HUES6 (cell line): Measurements from ENCODE around the gene NELFB.

Source experiments
- H3K27ac ChIP-seq: 2 replicates; pipeline ENCODE4 v1.7.0; 2013; ENCODE audit warnings: low read depth, mild to moderate bottlenecking, low read length, inconsistent platforms
- H3K27me3 ChIP-seq: 2 replicates; pipeline ENCODE4 v1.6.1; 2013; ENCODE audit warnings: low read length; ENCODE audit not compliant: control insufficient read depth, insufficient read depth
- H3K36me3 ChIP-seq: 2 replicates; pipeline ENCODE4 v1.6.1; 2013; ENCODE audit warnings: low read length; ENCODE audit not compliant: control insufficient read depth, insufficient read depth
- H3K4me1 ChIP-seq: 2 replicates; pipeline ENCODE4 v1.6.1; 2013; ENCODE audit warnings: low read length; ENCODE audit not compliant: control insufficient read depth, insufficient read depth
- H3K4me3 ChIP-seq: 2 replicates; pipeline ENCODE4 v1.5.1; 2013; ENCODE audit warnings: low read depth, low read length
- H3K9ac ChIP-seq: one replicate; pipeline ENCODE4 v1.6.1; 2013; ENCODE audit warnings: mild to moderate bottlenecking, low read length
- H3K9me3 ChIP-seq: 2 replicates; pipeline ENCODE4 v1.6.1; 2013; ENCODE audit warnings: low read depth, low read length; ENCODE audit not compliant: control insufficient read depth, insufficient read depth

The NELFB gene

DNA sequence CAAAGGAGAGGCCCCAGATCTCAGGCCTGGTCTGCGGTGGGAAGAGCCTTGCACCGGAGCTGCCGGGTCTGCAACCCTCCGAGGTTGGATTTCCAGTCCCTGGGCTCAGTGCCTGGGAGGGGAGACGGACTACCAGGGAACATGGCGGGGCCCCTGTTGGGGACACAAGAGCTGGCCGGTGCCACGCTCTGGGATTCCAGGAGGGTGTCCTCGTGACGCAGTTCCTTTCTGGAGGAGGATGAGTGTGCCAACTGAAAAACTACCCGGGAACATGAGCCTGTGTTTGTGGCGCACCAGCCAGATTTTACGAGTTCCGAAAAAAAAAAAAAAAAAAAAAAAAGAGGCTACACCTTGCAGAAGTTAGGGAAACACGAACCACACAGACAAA, 38.0 kb downstream of the NELFB start:
- Histone ChIP-seq H3K9me3 (no peaks in the 10 kb centered on the region), H3K27ac (no peak overlapping the region), H3K27me3 (peaks cover 30% of the 10 kb centered on the region), H3K36me3 (no peaks in the 10 kb centered on the region), H3K9ac (no peak overlapping the region), H3K4me1 (peaks cover 23% of the 10 kb centered on the region), H3K4me3 (no peak overlapping the region)

DNA sequence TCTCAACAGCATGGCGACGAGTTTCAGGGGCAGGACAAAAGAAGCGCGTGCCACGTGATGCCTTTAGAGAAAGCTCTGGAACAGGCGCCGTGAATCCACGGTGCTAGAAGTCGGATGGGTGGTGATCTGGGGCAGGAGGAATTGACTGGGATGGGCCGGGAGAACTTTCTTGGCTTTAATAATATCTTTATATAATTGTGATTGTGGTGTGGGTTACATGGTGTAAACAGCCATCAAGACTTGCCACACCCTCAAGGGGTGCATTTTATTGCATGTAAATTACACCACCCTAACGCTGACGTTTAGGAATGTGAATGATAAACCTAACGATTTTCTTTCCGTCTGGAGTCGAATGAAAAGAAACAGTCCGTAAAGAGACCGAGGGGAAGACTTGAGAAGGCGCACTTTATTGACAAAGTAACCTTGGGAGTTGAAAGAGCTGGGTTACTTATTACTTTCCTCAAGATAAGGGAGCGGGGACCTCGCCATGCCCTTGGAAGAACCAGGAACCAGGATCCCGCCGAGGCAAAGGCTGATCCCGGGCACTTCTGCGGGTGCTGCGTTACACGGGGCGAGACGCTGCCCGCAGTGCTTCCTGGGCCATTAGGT, 38.5 kb downstream of the NELFB start:
- Histone ChIP-seq H3K9me3 (no peaks in the 10 kb centered on the region), H3K36me3 (no peaks in the 10 kb centered on the region), H3K4me1 (peaks cover 28% of the 10 kb centered on the region), H3K27me3 (peaks cover 35% of the 10 kb centered on the region), H3K9ac (no peak overlapping the region), H3K27ac (no peak overlapping the region), H3K4me3 (no peak overlapping the region)

DNA sequence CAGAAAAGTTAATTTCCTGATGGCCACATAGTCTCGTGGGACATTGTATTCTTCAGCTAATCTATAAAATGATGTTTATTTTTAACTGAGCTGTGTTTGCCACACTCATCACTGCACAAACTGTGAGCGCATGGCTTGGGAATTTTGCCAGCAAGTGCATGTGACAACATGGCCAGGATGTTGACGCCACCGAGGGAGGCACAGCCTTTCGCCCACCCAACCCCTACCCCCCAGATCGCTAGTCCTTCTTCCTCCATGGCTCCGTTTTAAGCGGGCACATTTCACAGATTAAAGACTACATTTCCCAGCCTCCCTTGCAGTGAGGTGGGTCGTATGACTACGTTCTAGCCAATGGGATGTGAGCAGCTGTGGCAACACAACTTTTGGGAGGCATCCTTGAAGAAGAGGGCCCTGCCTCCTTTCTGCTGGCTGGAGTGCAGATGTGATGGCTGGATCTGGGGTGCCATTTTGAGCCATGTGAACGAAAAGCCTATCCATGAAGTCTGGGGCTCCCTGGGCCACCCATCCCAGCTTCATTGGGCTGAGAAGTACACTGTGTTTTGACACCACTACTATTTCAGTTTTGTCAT, 39.1 kb downstream of the NELFB start:
- no peaks in the 10 kb centered on the region for H3K36me3 ChIP-seq
- no peak overlapping the region for H3K9ac ChIP-seq
- H3K4me3 ChIP-seq, result no peak overlapping the region
- no peaks in the 10 kb centered on the region for H3K9me3 ChIP-seq
- no peak overlapping the region for H3K27ac ChIP-seq
- H3K27me3 ChIP-seq, result peaks cover 41% of the 10 kb centered on the region
- peaks cover 34% of the 10 kb centered on the region for H3K4me1 ChIP-seq

DNA sequence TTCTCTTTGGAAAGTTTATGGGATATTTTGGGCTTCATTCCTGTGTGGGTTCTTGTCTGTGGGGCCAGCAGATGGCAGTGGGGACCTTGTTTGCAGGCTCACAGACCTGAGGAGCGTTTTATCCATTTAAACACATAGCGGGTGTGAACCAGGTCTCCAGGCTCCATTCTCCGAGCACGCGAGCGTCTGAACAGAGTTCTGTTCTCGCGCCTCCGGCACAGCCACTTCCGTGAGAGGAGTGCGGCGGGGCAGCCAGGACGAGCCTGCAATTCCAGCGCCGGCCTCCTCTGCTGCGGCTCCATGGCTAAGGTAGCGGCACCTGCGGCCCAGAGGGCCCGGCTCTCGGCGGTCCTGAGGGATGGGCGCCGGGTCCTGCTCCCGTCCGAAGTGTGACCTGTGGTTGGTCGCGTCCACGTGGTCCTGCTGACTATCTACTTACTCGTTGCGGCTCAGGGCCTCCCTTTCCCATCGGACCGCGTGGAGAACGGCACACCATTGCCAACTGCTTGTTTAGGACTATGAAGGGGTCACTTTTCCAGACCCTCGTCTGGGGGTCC, 39.6 kb downstream of the NELFB start:
- Histone ChIP-seq H3K4me1 (peaks cover 36% of the 10 kb centered on the region), H3K9ac (no peak overlapping the region), H3K27ac (no peak overlapping the region), H3K9me3 (no peaks in the 10 kb centered on the region), H3K4me3 (peak overlapping the region; percentile 32), H3K36me3 (no peaks in the 10 kb centered on the region), H3K27me3 (peaks cover 46% of the 10 kb centered on the region)

DNA sequence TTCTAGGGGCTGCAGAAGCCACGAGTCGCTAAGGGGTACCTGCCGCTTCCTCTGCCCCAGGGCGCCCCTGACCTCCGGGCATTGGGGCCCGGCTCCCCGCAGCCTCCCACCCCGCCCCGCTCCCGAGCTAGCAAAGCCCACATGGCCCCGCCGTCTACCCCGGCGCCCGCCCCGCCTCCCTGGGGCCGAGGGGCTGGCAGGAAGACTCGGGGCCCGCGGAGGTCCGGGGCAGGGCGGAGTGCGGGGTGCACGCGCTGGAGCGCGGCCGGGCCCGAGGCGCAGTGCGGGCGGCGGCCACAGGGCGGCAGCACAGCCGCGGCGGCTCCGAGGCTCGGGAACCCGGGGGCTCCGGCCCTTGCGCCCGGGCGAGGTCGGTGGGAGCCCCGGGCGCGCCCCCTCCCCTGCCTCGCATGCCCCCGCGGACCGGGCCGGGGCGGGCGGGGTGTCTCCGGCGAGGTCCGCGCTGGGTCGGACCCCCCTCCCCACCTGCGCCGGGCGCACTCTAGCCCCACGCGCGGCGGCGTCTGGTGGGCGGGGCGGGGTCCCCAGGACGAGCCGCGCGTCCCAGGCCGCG, 40.2 kb downstream of the NELFB start:
- Histone ChIP-seq H3K9me3 (no peaks in the 10 kb centered on the region), H3K4me3 (peak overlapping the region; percentile 32), H3K4me1 (peaks cover 36% of the 10 kb centered on the region), H3K27ac (no peak overlapping the region), H3K9ac (no peak overlapping the region), H3K27me3 (peaks cover 51% of the 10 kb centered on the region), H3K36me3 (no peaks in the 10 kb centered on the region)

DNA sequence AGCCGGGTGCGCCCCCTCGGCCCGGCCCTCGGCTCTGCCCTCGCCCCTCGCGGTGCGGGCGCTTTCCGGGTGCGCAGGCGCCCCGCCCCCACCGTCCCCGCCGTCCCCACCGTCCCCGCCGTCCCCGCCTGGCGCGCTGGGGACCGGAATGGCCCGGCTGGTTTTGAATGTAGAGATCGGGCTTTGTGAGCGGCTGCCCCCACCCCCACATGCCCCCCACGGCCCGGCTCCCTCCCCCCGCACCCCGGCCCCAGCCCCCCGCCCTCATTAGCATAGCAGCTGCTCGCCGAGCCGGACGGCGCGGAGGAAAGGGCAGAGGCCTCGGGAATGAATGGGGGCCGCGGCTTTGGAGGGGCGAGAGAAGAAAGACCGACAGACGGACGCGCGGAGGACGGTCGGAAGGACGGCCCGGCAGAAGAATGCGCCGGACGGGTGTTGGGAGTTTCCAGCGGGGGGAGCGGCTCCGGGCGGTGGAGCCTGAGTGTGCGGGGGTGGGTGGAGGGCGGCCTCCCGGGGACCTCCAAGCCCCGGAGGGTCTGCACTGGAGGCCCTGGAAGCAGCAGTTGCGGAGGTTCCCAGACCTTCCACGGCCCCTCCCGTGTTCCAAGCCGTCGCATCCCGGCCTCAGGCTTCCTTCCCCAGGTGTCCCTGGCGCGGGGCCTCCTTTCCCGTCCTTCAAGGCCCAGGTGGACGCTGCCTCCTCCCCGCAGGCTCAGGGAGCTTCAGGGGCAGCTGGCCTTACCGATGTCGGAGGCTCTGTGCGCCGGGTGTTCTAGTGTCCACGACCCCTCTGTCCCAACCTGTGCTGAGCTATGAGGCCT, 40.9 kb downstream of the NELFB start:
- no peaks in the 10 kb centered on the region for H3K9me3 ChIP-seq
- H3K9ac ChIP-seq, result no peak overlapping the region
- no peak overlapping the region for H3K27ac ChIP-seq
- peaks cover 36% of the 10 kb centered on the region for H3K4me1 ChIP-seq
- H3K4me3 ChIP-seq, result peak overlapping the region; percentile 52
- peaks cover 51% of the 10 kb centered on the region for H3K27me3 ChIP-seq
- no peaks in the 10 kb centered on the region for H3K36me3 ChIP-seq

DNA sequence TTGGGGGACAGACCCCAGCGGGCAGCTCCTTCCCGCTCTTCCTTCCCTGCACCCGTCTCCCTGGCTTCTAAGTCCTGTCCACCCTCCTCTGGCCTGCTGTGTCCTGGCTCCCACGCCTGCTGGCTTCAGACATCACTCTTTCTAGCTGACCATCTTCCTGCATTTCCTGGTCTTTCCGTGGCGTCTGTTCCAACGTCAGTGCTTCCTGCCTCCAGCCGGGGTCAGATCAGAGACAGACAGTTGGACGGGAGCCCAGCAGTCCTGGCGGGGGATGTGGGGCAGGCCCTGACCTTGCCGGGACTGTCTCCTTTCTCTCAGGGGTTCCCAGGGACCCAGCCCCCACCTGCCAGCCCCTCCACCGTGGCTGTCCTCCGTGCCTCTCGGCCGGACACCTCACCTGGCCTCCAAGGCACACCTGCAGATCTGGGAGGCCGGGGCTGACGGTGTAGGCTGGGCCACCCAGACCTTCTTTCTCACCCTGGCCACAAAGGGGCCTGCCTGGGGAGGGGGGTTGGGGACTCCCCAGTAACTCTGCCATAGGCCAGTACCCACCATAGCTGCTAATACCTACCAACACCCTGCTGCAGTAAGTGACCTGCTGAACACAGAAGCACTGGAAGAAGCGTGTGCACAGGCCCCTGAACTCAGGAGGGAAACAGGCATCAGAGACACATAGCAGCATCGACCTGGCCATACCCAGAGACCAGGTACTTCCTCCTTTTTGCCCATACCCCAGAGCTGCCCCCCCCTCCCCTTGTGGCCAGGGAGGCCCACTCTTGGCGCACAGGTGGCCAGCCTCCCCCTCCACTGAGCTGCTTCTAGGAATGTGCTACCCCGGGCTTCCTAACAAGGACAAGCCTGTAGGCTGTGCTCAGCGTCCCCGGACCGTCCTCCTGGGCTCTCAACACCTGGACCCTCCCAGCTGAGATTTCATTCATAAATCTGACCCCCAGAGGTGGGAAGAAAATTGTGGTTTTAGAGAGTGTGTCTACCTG, 41.8 kb downstream of the NELFB start:
- Histone ChIP-seq H3K36me3 (no peaks in the 10 kb centered on the region), H3K4me3 (peak overlapping the region; percentile 52), H3K4me1 (peaks cover 39% of the 10 kb centered on the region), H3K9ac (no peak overlapping the region), H3K9me3 (no peaks in the 10 kb centered on the region), H3K27me3 (peaks cover 55% of the 10 kb centered on the region), H3K27ac (no peak overlapping the region)

DNA sequence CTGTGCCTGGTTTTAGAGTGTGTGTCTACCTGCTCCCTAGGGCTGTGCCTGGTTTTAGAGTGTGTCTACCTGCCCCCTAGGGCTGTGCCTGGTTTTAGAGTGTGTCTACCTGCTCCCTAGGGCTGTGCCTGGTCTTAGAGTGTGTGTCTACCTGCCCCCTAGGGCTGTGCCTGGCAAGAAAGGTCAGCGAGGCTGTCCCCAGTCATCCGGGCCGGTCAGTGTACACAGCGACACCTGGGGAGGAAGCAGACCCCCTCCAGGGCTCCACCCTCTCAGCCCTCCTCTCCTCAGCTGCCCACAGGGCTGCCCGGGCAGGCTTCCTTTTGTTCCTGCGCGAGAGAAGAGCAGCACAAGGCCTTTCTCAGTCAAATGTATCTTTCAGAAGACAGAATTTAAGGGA, 42.8 kb downstream of the NELFB start:
- no peaks in the 10 kb centered on the region for H3K9me3 ChIP-seq
- no peak overlapping the region for H3K9ac ChIP-seq
- peaks cover 55% of the 10 kb centered on the region for H3K27me3 ChIP-seq
- no peak overlapping the region for H3K27ac ChIP-seq
- H3K4me1 ChIP-seq, result peaks cover 40% of the 10 kb centered on the region
- peak overlapping the region; percentile 23 for H3K4me3 ChIP-seq
- no peaks in the 10 kb centered on the region for H3K36me3 ChIP-seq

DNA sequence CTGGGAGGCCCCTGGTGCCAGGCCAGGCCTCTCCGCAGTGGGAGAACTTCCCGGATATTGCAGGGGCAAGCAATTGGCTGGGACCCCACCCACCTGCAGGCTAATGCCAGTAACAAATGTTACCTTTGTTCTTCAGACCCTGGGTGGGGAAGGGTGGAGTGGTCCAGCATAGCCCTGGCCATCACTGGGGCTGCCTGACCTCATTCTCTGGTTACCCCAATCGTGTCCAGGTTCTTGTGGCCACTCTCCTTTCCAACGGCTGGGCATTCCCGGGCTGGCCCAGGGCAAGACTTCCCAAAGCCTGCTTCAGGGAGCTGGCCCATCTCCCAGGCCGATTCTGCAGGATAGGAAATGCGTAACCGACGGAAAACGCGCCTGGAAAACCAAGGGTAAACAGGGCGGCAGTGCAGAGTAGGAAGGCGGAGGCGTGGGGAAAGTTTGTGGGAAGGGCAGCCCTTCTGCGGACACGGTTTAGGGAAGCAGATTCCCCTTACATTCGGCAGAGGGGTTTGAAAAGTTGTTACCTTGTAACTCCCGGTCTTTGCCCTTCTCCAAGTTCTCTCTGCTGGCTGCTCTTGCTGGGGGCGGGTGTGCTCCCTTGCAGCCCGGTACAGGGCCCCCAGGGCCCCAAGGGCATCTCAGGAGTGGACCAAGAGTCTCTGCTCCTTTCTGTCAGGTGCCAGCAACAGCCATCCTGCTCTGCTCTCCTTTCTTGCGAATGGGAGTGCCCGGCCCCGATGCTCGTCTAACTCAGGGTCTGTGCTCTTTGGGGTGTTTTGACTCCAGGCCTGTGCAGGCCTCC, 43.5 kb downstream of the NELFB start:
- Histone ChIP-seq H3K9ac (no peak overlapping the region), H3K27me3 (peaks cover 60% of the 10 kb centered on the region), H3K4me3 (peak overlapping the region; percentile 23), H3K27ac (no peak overlapping the region), H3K4me1 (peaks cover 45% of the 10 kb centered on the region), H3K9me3 (no peaks in the 10 kb centered on the region), H3K36me3 (no peaks in the 10 kb centered on the region)

DNA sequence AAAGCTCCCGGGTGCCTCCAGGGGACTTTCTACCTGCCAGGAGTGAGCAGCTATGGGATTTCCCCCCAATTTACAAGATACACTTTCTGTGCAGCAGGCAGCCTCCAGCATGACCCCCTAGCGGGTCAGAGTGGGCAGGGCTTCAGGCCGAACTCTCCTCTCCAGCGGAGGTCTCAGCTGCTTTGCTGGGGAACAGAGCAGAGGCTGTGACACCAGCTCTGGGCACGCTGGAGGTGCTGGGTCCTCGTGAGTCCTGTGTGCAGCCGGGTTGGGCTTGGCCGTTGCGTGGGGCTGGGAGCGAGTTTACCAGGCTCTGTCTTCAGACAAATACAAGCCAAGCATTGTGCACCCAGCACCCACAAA, 44.1 kb downstream of the NELFB start:
- Histone ChIP-seq H3K9me3 (no peaks in the 10 kb centered on the region), H3K9ac (no peak overlapping the region), H3K36me3 (no peaks in the 10 kb centered on the region), H3K27me3 (peaks cover 63% of the 10 kb centered on the region), H3K4me1 (peaks cover 49% of the 10 kb centered on the region), H3K4me3 (peak overlapping the region; percentile 23), H3K27ac (no peak overlapping the region)
